HuH-7.5 (cell line): ENCODE results near the gene KRTAP4-1.
"Not testable (repeated sequence)": the region's sequence is repeated elsewhere in the genome, so short reads cannot be mapped to it uniquely, and the experiment has no call there.

Source experiments
- DNase-seq: peaks from one replicate; pipeline ENCODE4 v3.0.0; 2011; ENCODE audit warnings: low spot score

KRTAP4-1 gene

DNA sequence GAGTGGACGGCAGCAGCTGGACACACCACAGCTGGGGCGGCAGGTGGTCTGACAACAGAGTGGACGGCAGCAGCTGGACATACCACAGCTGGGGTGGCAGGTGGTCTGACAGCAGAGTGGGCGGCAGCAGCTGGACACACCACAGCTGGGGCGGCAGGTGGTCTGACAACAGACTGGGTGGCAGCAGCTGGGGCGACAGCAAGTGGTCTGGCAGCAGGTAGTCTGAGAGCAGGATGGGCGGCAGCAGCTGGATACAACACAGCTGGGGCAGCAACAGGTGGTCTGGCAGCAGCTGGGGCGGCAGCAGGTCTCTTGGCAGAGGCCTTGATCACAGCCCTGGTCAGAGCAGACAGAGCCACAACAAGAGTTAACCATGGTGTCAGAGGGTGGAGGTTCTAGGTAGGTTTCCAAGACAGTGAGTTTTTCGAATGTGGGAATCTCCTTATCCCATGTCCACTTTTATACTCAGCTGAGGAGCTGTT lies at the start of gene KRTAP4-1:
KRTAP4-1 (minus strand) TSS at position 432 of the 482 bp plus-strand sequence; CDS start at position 375, 57 bp downstream.
- no peak for DNase-seq

DNA sequence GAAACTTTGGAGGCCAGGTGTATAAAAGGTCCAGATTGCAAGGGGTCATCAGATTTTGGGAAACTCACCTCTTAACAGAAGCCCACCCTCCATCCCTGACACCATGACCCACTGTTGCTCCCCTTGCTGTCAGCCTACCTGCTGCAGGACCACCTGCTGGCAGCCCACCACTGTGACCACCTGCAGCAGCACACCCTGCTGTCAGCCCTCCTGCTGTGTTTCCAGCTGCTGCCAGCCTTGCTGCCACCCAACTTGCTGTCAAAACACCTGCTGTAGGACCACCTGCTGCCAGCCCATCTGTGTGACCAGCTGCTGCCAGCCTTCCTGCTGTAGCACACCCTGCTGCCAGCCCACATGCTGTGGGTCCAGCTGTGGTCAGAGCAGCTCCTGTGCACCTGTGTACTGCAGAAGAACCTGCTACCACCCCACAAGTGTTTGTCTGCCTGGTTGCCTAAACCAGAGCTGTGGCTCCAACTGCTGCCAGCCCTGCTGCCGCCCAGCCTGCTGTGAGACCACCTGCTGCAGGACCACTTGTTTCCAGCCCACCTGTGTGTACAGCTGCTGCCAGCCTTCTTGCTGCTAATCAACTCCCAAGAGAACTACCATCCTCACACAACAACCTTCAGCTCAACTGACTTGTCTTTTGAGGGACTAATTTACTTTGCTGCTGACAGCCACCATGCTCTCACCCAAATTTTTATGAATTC lies 47.8 kb upstream of the KRTAP4-1 start, which contains the start of gene KRTAP9-3:
KRTAP9-3 (plus strand) TSS at position 51 of the 707 bp plus-strand sequence; CDS start at position 104, 53 bp downstream.
- not testable (repeated sequence) for DNase-seq

DNA sequence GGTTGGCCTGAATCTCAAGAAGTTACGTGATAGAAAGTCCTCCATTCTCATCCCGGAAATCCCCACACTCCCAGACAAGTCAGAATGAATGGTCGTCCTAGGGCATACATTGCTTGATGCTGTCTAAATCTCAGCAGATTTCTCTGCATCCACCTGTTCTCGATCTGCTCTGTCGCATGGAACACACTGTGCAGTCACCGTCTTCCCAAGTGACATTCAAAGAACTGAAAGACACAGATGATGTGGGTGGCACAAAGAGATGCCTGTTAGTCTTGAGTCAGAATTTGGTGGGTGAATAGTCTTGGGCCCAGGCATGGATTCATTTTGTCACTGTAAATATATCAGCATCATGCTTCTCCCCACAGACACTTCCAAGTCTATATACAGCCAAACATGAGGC lies 47.0 kb upstream of the KRTAP4-1 start:
- no peak for DNase-seq

DNA sequence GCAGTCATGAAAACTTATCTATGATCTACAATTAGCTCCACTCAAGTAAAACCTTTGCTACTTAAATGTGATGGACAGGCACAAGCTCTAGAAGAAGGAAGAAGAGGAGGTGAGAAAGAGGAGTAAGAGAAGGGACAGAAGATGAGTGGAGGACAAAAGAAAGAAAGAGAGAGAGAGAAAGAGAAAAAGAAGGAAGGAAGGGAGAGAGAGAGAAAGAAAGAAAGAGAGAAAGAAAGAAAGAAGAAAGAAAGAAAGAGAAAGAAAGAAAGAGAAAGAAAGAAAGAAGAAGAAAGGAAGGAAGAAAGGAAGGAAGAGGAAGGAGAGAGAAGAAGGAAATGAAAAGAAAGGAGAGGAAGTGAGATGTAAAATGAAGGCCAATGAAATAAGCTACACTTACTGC lies 45.4 kb upstream of the KRTAP4-1 start:
- no peak for DNase-seq

DNA sequence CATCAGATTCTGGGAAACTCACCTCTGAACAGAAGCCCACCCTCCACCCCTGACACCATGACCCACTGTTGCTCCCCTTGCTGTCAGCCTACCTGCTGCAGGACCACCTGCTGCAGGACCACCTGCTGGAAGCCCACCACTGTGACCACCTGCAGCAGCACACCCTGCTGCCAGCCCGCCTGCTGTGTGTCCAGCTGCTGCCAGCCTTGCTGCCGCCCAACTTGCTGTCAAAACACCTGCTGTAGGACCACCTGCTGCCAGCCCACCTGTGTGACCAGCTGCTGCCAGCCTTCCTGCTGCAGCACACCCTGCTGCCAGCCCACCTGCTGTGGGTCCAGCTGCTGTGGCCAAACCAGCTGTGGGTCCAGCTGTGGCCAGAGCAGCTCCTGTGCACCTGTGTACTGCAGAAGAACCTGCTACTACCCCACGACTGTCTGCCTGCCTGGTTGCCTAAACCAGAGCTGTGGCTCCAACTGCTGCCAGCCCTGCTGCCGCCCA lies 41.9 kb upstream of the KRTAP4-1 start, which contains the start of gene KRTAP9-2:
KRTAP9-2 (plus strand) TSS at position 51 of the 498 bp plus-strand sequence; CDS start at position 58, 7 bp downstream.
- DNase-seq, result not testable (repeated sequence)

DNA sequence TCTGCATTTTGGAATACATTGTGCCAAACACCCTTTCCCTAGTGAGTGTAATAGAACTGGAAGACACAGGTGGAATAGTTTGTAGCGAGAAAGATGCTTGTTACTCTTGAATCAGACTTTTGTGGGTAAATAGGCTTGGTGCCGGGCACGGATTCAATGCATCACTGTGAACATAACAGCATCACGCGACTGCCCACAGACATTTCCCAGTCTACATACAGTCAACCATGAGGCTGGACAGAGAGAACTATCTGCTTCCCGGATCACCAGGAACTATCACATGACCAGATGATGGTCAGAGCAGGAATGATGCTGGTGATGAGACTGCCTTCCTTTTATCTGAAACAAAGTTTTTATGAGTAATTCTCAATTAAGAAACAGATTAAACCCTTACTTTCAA lies 41.3 kb upstream of the KRTAP4-1 start:
- no peak for DNase-seq

DNA sequence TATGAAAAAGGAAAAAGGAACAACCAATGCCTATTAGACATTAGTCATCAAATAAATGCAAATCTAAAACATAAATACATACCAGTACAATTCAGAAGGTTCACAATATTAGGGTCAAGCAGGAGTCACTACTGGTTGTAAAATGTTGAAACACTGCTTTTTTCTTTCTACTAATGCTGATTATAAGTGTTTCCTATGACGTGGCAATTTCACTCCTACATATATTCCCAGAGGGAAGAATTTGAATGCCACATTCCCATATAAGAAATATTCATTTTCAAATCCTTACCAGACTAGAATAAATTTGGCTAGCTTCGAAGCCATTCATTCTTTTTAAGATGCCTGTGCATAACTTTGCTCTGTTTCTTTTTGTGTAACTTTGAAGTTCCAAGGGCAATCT lies 39.1 kb upstream of the KRTAP4-1 start:
- no peak for DNase-seq

DNA sequence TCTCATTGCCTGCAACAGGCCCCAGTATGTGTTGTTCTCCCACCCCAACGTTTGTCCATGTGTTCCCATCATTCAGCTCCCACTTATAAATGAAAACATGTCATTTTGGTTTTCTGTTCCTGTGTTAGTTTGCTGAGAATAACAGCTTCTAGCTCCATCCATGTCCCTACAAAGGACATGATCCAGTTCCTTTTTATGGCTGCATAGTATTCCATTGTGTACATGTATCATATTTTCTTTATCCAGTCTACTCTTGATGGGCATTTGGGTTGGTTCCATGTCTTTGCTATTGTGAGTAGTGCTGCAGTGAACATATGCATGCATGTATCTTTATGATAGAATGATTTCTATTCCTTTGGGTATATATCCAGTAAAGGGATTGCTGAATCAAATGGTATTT lies 31.0 kb upstream of the KRTAP4-1 start:
- no peak for DNase-seq

DNA sequence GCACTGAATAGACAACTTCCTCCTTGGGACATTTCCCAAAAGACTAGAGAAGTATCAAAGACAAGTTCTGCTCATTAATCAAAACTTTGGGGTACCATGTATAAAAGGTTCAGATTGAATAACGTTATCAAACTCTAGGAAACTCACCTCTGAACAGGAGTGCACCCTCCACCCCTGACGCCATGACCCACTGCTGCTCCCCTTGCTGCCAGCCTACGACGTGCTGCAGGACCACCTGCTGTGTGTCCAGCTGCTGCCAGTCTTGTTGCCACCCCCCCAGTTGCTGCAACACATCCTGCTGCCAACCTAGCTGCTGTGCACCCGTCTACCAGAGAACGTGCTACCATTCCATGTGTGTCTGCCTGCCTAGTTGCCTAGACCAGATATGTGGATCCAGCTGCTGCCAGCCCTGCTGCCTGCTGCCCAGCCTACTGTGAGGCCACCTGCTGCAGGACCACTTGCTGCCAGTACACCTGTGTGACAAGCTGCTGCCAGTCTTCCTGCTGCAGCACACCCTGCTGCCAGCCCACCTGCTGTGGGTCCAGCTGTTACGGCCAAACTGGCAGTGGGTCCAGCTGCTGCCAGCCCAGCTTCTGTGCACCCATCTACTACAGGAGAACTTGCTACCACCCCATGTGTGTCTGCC lies 27.9 kb upstream of the KRTAP4-1 start:
- no peak for DNase-seq

DNA sequence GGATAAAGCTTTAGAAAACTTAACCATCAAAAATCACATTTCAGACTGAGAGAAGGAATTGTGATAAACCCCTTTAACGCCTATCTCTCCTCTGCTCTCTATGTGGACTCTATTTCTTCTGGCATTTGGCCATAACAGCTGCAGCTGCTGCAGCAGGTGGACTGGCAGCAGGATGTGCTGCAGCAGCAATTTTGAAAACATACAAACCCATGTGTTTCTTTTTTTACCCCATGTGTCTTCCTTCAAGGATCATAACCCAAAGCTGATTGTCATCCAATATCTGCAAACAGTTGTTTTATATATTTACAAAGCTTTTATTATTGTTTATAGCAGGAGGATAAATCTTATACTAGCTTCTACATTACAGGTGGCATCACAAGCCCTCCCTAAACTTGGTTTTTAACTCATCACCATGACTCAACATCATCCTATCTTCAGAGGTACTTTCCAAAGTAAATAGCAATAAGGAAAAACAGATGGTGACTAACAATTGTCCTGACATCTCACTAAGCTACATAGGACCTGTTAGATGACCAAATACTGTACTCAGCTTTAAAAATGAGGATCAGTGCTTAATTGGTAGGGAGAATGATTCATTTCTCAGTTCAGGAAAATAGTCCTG lies 27.2 kb upstream of the KRTAP4-1 start:
- DNase-seq, result no peak

DNA sequence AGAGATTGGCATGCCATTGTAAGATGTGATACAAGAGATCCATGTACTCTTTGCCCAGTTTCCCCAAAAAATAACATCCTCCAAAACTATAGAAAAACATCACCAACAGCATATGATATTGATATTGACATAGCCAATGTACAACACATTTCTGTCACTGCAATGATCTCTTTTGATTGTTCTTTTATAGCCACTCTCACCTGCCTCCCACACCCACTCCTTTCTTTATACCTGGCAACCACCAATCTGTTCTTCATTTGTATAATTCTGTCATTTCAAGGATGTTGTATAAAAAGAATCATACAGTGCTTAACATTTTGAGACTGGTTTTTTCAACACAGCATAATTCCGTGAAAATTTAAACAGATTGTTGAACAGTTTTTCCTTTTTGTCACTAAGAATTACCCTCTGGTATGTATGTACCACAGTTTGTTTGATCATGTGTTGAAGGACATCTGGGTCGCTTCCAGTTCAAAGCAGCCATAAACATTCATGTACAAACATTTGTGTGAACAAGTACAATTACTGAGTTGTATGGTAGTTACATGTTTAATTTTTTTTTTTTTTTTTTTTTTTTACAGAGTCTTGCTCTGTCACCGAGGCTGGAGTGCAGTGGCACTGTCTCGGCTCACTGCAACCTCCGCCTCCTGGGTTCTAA lies 14.8 kb upstream of the KRTAP4-1 start:
- no peak for DNase-seq

DNA sequence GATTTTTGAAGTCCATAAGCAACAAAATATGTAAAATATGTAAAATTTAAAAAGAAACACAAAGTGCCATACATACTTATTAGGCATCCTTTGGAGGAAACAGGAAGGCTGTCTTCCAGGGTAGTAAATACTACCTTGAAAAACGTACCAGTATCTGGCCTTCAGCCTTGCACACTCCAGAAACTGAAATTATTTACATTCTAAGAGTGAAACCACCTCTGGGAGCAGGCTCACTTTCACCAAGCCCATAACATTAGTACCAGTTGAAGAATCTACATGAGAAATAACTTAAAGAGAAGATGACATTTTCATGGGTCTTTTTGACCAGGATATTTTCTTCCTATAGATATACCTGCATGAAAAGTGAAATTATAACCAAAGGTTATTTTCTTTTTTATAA lies 11.4 kb upstream of the KRTAP4-1 start:
- DNase-seq, result no peak

DNA sequence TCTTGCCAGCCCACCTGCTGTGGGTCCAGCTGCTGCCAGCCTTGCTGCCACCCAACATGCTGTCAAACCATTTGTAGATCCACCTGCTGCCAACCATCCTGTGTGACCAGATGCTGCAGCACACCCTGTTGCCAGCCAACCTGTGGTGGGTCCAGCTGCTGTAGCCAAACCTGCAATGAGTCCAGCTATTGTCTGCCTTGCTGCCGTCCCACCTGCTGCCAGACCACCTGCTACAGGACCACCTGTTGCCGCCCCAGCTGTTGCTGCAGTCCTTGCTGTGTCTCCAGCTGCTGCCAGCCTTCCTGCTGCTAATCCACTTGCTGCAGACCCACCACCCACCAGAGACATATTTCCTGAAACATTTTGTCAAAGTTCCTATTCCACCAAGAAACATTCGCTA lies 5.6 kb upstream of the KRTAP4-1 start:
- no peak for DNase-seq

DNA sequence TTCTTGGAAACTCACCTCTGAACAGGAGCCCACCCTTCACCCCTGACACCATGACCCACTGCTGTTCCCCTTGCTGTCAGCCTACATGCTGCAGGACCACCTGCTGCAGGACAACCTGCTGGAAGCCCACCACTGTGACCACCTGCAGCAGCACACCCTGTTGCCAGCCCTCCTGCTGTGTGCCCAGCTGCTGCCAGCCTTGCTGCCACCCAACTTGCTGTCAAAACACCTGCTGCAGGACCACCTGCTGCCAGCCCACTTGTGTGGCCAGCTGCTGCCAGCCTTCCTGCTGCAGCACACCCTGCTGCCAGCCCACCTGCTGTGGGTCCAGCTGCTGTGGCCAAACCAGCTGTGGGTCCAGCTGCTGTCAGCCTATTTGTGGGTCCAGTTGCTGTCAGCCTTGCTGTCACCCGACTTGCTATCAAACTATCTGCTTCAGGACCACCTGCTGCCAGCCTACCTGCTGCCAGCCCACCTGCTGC lies 5.2 kb upstream of the KRTAP4-1 start, which contains the start of gene KRTAP9-1:
KRTAP9-1 (plus strand) TSS at position 51 of the 482 bp plus-strand sequence; CDS start at position 51, 0 bp downstream.
- DNase-seq, result not testable (repeated sequence)

DNA sequence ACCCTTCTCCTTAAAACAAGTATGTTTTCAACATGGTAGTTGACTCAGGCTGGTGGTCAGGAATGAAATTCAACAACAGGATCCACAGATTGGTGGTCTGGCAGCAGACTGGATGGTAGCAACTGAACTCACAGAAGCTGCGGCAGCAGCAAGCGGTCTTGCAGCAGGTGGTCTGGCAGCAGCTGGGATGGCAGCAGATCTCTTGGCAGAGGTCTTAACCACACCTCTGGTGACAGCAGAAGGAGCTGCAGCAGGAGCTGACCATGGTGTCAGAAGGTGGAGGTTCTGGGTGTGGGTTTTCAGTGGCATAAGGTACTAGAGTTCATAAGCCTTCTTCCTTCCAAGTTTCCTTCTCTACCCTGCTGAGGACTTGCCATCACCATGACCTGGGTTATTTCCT lies 2.2 kb upstream of the KRTAP4-1 start:
- no peak for DNase-seq

DNA sequence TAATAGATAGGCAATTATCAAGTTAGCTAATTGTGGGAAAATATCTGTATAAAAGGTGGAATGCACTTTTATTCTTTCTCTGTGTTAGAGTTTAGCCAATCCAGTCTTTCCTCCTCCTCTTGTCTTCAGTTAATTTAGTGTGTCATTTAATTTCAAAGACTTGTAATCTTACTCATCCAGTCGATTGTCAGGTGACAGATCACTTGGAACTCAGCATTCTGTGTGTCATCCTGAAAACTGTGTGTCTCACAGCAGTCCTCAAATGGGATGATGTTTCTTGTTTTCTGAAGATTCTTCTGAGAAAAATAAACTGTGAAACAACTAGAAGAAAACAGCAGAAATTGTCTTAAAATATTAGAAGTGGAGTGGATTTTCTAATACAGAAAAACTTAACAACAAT lies 290 bp upstream of the KRTAP4-1 start:
- no peak for DNase-seq

DNA sequence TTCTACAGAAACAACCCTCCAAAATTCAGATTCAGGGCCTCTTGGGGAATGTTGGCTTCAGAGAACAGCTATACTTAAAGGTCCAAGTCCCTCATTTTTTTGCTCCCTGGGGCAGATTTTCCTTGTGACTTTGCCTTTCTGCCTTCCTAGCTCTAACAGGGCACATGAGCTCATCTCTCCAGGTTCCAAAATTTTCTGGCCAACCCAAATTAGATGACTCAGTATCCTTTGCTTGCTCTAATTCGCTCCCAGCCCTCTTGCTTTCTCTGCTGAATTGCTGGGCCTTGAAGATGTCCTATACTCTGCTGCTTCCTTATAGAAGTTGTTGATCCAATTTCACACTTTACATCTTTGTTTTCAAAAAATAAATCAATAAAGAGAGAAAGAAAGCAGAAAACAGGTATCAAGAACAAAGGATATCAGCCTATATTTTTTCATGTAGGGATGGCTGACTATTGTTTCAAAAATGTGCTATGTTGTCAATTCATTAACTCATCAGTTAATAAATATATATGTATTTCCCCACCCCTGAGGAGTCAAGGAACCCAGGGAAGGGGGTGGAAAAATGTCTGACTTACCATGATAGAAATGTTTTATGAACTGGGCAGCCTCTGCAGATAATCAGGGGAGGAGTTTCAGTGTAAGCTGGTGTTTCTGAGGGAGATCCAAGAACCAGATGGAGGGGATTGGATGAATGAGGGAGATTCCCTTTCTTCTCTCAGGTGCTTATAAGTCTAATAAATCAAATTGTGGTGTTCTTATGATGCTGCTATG lies 5.7 kb downstream of the KRTAP4-1 start:
- DNase-seq, result no peak

DNA sequence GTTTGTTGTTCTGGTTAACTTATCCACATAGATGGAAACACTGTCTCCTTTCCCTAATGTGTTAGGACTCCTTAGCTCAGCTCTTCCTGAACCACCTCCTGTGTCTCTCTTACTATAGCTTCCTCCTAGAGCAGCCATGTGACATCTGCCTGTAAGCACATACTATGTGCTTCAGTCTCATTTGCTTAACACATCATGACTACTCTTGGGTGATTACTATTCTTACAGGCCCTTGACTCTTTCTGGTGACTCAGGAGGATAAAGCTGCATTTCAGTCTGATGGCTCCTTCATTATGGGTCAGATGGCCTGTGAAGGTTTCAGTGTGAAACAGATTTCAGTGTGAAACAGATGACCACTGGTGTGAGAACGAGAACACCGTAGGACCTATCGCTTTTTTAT lies 6.4 kb downstream of the KRTAP4-1 start:
- DNase-seq, result no peak

DNA sequence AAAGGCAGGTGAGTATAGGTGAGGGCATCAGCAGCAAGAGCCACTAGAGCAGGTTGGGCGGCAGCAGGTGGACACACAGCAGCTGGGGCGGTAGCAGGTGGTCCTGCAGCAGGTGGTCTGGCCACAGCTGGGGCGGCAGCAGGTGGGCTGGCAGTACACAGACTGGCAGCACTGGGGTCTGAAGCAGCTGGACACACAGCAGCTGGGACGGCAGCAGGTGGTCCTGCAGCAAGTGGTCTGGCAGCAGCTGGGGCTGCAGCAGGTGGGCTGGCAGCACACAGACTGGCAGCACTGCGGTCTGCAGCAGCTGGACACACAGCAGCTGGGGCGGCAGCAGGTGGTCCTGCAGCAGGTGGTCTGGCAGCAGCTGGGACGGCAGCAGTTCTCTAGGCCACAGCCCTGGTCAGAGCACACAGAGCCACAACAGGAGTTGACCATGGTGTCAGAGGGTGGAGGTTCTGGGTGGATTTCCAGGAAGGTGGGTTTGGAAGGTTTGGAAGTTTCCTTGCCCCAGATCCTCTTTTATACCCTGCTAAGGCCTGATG lies 6.9 kb downstream of the KRTAP4-1 start, which contains the start of gene KRTAP4-2:
KRTAP4-2 (minus strand) TSS at position 495 of the 545 bp plus-strand sequence; CDS start at position 438, 57 bp downstream.
- no peak for DNase-seq

DNA sequence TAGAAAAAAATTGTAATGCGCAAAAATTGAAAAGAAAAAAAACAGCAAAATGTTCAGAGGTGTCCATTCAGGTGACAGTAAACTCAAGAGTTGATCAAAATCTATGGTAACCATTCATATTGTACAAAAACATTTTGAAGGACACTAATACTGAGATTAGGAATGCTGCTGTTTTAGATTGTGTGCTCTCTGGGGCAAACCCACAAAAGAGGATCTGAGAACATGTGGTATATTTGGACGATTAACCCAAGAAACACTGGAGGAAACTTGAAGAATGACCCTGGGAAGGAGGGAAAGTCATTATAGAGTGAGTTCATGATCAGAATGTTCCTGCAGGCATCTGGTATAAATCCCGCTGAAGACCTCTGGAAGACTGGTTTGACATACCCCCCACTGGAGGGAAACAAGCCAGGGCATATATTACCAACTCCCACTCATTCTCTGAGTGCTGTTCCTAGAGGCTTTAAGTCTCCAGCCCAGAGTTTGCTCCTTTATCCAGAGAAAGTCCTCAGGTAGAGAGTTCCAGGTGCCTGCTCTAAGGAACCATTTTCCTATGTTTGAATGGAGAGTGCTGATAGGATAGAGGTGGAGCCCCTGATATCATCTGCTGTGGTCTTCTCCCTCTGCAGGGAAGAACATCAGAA lies 7.8 kb downstream of the KRTAP4-1 start:
- DNase-seq, result no peak
